Activated T-cell treated with anti-CD3 and anti-CD28 coated beads, Interleukin-2, amount 50 U/mL, for 4 hours (primary cell): Measurements from ENCODE around the gene MDFI. TPM values are rescaled to one million over a fixed set of nuclear protein-coding genes. Genes with fewer than 3 reads are reported as not detected.

ENCODE experiments used
- ATAC-seq, 2 donors: fragments of 200-7000 bp; cut with Tn5 transposase; one replicate each; pipeline ENCODE4 v1.10.0; 2021
- DNase-seq: peaks from one replicate; pipeline ENCODE4 v3.0.0-alpha.2; 2020
- H3K27me3 Mint-ChIP-seq: one replicate; pipeline ENCODE4 v1.8.0; 2021; ENCODE audit warnings: low read depth, mixed read lengths
- H3K36me3 Mint-ChIP-seq: one replicate; pipeline ENCODE4 v1.8.0; 2022; ENCODE audit warnings: mixed read lengths; ENCODE audit not compliant: insufficient read depth
- H3K4me1 Mint-ChIP-seq: one replicate; pipeline ENCODE4 v1.8.0; 2021; ENCODE audit warnings: low read depth, mixed read lengths
- H3K4me3 Mint-ChIP-seq: one replicate; pipeline ENCODE4 v1.8.0; 2021; ENCODE audit warnings: mild to moderate bottlenecking, moderate library complexity, mixed read lengths
- H3K9me3 Mint-ChIP-seq: one replicate; pipeline ENCODE4 v1.8.0; 2021; ENCODE audit warnings: mixed read lengths
- total RNA-seq, 3 donors: library from RNA; stranded (reverse); gene quantifications; one replicate each; pipeline ENCODE4 v1.2.1, GENCODE V29; 2021

Gene MDFI
- total RNA-seq = under 1 TPM in 1 of 3 donors, not detected in 2; 0.49 TPM

- no peaks in the 10 kb centered on the region for H3K9me3 Mint-ChIP-seq
- ATAC-seq (peak; percentile 39 to 51), DNase-seq (no peak)
- peaks cover 8% of the 10 kb centered on the region for H3K4me1 Mint-ChIP-seq
- H3K4me3 Mint-ChIP-seq = peak within 1 kb of the TSS; percentile 58
- H3K27me3 Mint-ChIP-seq = peaks cover 60% of the 10 kb centered on the region
- H3K36me3 Mint-ChIP-seq = no peaks in the 10 kb centered on the region
These were observed at the start of gene MDFI for GRCh38 chr6:41638002-41638934. MDFI (plus strand) TSS chr6:41638468; CDS start chr6:41638750, 282 bp downstream.

- DNase-seq = no peak
- no peak for ATAC-seq
- Mint-ChIP-seq H3K4me3 (no peak overlapping the region), H3K9me3 (no peaks in the 10 kb centered on the region), H3K27me3 (no peaks in the 10 kb centered on the region), H3K4me1 (no peaks in the 10 kb centered on the region), H3K36me3 (peaks cover 16% of the 10 kb centered on the region)
These were observed 49.0 kb upstream of the MDFI start for GRCh38 chr6:41589223-41589622.

GRCh38 chr6:41589636-41590622 lies 48.3 kb upstream of the MDFI start:
- H3K4me3 Mint-ChIP-seq = no peak overlapping the region
- no peak for ATAC-seq
- no peaks in the 10 kb centered on the region for H3K4me1 Mint-ChIP-seq
- no peaks in the 10 kb centered on the region for H3K27me3 Mint-ChIP-seq
- no peak for DNase-seq
- H3K9me3 Mint-ChIP-seq = no peaks in the 10 kb centered on the region
- peaks cover 16% of the 10 kb centered on the region for H3K36me3 Mint-ChIP-seq

- no peak overlapping the region for H3K4me3 Mint-ChIP-seq
- H3K9me3 Mint-ChIP-seq = no peaks in the 10 kb centered on the region
- H3K36me3 Mint-ChIP-seq = peaks cover 16% of the 10 kb centered on the region
- DNase-seq = no peak
- H3K27me3 Mint-ChIP-seq = no peaks in the 10 kb centered on the region
- no peak for ATAC-seq
- H3K4me1 Mint-ChIP-seq = no peaks in the 10 kb centered on the region
These were observed 47.1 kb upstream of the MDFI start for GRCh38 chr6:41591122-41591521.

GRCh38 chr6:41591859-41592502 lies 46.3 kb upstream of the MDFI start:
- no peaks in the 10 kb centered on the region for H3K4me1 Mint-ChIP-seq
- DNase-seq (peak; percentile 81), ATAC-seq (peak; percentile 79 to 81)
- H3K4me3 Mint-ChIP-seq = no peak overlapping the region
- H3K9me3 Mint-ChIP-seq = no peaks in the 10 kb centered on the region
- H3K27me3 Mint-ChIP-seq = no peaks in the 10 kb centered on the region
- H3K36me3 Mint-ChIP-seq = peaks cover 23% of the 10 kb centered on the region

- no peak overlapping the region for H3K4me3 Mint-ChIP-seq
- no peaks in the 10 kb centered on the region for H3K27me3 Mint-ChIP-seq
- no peak for DNase-seq
- no peaks in the 10 kb centered on the region for H3K9me3 Mint-ChIP-seq
- H3K36me3 Mint-ChIP-seq = peaks cover 21% of the 10 kb centered on the region
- no peak for ATAC-seq
- H3K4me1 Mint-ChIP-seq = no peaks in the 10 kb centered on the region
These were observed 44.9 kb upstream of the MDFI start for GRCh38 chr6:41593406-41593805.

GRCh38 chr6:41593839-41594238 lies 44.4 kb upstream of the MDFI start:
- H3K27me3 Mint-ChIP-seq = no peaks in the 10 kb centered on the region
- no peaks in the 10 kb centered on the region for H3K9me3 Mint-ChIP-seq
- no peak overlapping the region for H3K4me3 Mint-ChIP-seq
- no peak for ATAC-seq
- no peak for DNase-seq
- no peaks in the 10 kb centered on the region for H3K4me1 Mint-ChIP-seq
- H3K36me3 Mint-ChIP-seq = peaks cover 17% of the 10 kb centered on the region

GRCh38 chr6:41594326-41594725 lies 43.9 kb upstream of the MDFI start:
- ATAC-seq = no peak
- Mint-ChIP-seq H3K4me1 (no peaks in the 10 kb centered on the region), H3K4me3 (no peak overlapping the region), H3K27me3 (no peaks in the 10 kb centered on the region), H3K36me3 (peaks cover 17% of the 10 kb centered on the region), H3K9me3 (no peaks in the 10 kb centered on the region)
- no peak for DNase-seq

- no peaks in the 10 kb centered on the region for H3K27me3 Mint-ChIP-seq
- H3K4me3 Mint-ChIP-seq = no peak overlapping the region
- H3K4me1 Mint-ChIP-seq = no peaks in the 10 kb centered on the region
- no peaks in the 10 kb centered on the region for H3K9me3 Mint-ChIP-seq
- ATAC-seq (no peak), DNase-seq (no peak)
- peaks cover 17% of the 10 kb centered on the region for H3K36me3 Mint-ChIP-seq
These were observed 43.5 kb upstream of the MDFI start for GRCh38 chr6:41594766-41595165.

- peaks cover 17% of the 10 kb centered on the region for H3K36me3 Mint-ChIP-seq
- H3K27me3 Mint-ChIP-seq = no peaks in the 10 kb centered on the region
- DNase-seq (no peak), ATAC-seq (no peak)
- H3K4me3 Mint-ChIP-seq = no peak overlapping the region
- no peaks in the 10 kb centered on the region for H3K9me3 Mint-ChIP-seq
- no peaks in the 10 kb centered on the region for H3K4me1 Mint-ChIP-seq
These were observed 43.1 kb upstream of the MDFI start for GRCh38 chr6:41595166-41595565.

- Mint-ChIP-seq H3K27me3 (no peaks in the 10 kb centered on the region), H3K4me3 (no peak overlapping the region), H3K36me3 (peaks cover 13% of the 10 kb centered on the region), H3K9me3 (no peaks in the 10 kb centered on the region), H3K4me1 (no peaks in the 10 kb centered on the region)
- DNase-seq = no peak
- ATAC-seq = no peak
These were observed 42.1 kb upstream of the MDFI start for GRCh38 chr6:41596096-41596685.

- no peak for ATAC-seq
- Mint-ChIP-seq H3K4me3 (no peak overlapping the region), H3K9me3 (no peaks in the 10 kb centered on the region), H3K36me3 (peaks cover 13% of the 10 kb centered on the region), H3K4me1 (no peaks in the 10 kb centered on the region), H3K27me3 (no peaks in the 10 kb centered on the region)
- DNase-seq = no peak
These were observed 41.5 kb upstream of the MDFI start for GRCh38 chr6:41596807-41597206.

GRCh38 chr6:41597246-41598000 lies 40.8 kb upstream of the MDFI start:
- no peak for ATAC-seq

More at GRCh38 chr6:41597246-41598000, 40.8 kb upstream of the MDFI start:
- no peak overlapping the region for H3K4me3 Mint-ChIP-seq
- no peaks in the 10 kb centered on the region for H3K9me3 Mint-ChIP-seq
- H3K36me3 Mint-ChIP-seq = peaks cover 13% of the 10 kb centered on the region
- no peaks in the 10 kb centered on the region for H3K4me1 Mint-ChIP-seq
- no peak for DNase-seq
- no peaks in the 10 kb centered on the region for H3K27me3 Mint-ChIP-seq
